SK-N-SH (cell line): ENCODE measurements around the gene HYAL2. TPM values are rescaled to one million over a fixed set of nuclear protein-coding genes. Genes with fewer than 3 reads are reported as not detected.

Source experiments
- CTCF ChIA-PET: fragments of 300-600, 350-600 bp; formaldehyde crosslinking; extraction: SDS; loops from one replicate; lab custom pipeline; 2021; lab: Yijun Ruan, JAX
- POLR2A ChIA-PET: fragments of 350-600 bp; sonication (Branson Sonifier 250); formaldehyde crosslinking; extraction: SDS; loops from one replicate; lab custom pipeline; 2020; ENCODE audit warnings: antibody characterized with exemption, inconsistent platforms; lab: Yijun Ruan, JAX
- DNase-seq: peaks from one replicate; pipeline ENCODE4 v3.0.0; 2012
- H2AFZ ChIP-seq: fragments of 200-600 bp; sonication (generic); 2 replicates; pipeline ENCODE4 v1.8.1; 2016; ENCODE audit warnings: antibody characterized with exemption, mild to moderate bottlenecking, low read depth
- H3F3A ChIP-seq: fragments of 200-600 bp; sonication (generic); replicated peaks from 2 replicates; pipeline ENCODE3; 2016; ENCODE audit warnings: antibody characterized with exemption, mild to moderate bottlenecking; ENCODE audit not compliant: insufficient read depth
- H3K27ac ChIP-seq, 2 experiments: fragments of 200-500 bp in 1 of 2; fragments of 200-600 bp in 1 of 2; sonication (Bioruptor generic) in 1 of 2; sonication (generic), shearing (Covaris generic) in 1 of 2; 2 replicates each; pipeline versions ENCODE4 v1.5.1 to v1.6.1; 2014 to 2016; ENCODE audit warnings: low read depth in 2 of 2, inconsistent platforms in 1 of 2, low read length in 1 of 2, mild to moderate bottlenecking in 1 of 2, mixed read lengths in 1 of 2
- H3K27me3 ChIP-seq: fragments of 200-600 bp; sonication (generic), shearing (Covaris generic); 2 replicates; pipeline ENCODE4 v1.6.1; 2016; ENCODE audit warnings: mixed run types; ENCODE audit not compliant: insufficient read depth
- H3K36me3 ChIP-seq, 2 experiments: fragments of 200-500 bp in 1 of 2; fragments of 200-600 bp in 1 of 2; sonication (Bioruptor generic) in 1 of 2; sonication (generic) in 1 of 2; replicated peaks in 1 of 2; 2 replicates each; pipeline versions ENCODE3 to v1.5.1; 2014 to 2016; ENCODE audit warnings: low read length in 1 of 2, mild to moderate bottlenecking in 1 of 2; ENCODE audit not compliant: insufficient read depth in 2 of 2, control insufficient read depth in 1 of 2
- H3K4me1 ChIP-seq, 2 experiments: fragments of 200-500 bp in 1 of 2; fragments of 200-600 bp in 1 of 2; sonication (Bioruptor generic) in 1 of 2; sonication (generic), shearing (Covaris generic) in 1 of 2; 2 replicates each; pipeline versions ENCODE4 v1.5.1 to v1.6.1; 2014 to 2016; ENCODE audit warnings: low read depth in 1 of 2, low read length in 1 of 2, mixed run types in 1 of 2; ENCODE audit not compliant: insufficient read depth in 2 of 2, control insufficient read depth in 1 of 2
- H3K4me2 ChIP-seq: fragments of 200-600 bp; sonication (generic), shearing (Covaris generic); 2 replicates; pipeline ENCODE4 v1.6.1; 2017; ENCODE audit warnings: mixed run types
- H3K4me3 ChIP-seq, 2 experiments: fragments of 200-500 bp in 1 of 2; fragments of 200-600 bp in 1 of 2; sonication (Bioruptor generic) in 1 of 2; sonication (generic), shearing (Covaris generic) in 1 of 2; 2 replicates each; pipeline versions ENCODE4 v1.5.1 to v1.8.1; 2014 to 2016; ENCODE audit warnings: low read depth in 2 of 2, inconsistent platforms in 1 of 2, low read length in 1 of 2, mild to moderate bottlenecking in 1 of 2, mixed read lengths in 1 of 2, moderate library complexity in 1 of 2
- H3K79me2 ChIP-seq: fragments of 200-600 bp; sonication (generic); 2 replicates; pipeline ENCODE4 v1.8.1; 2017; ENCODE audit warnings: mild to moderate bottlenecking; ENCODE audit not compliant: insufficient read depth
- H3K9ac ChIP-seq: fragments of 200-600 bp; sonication (generic); 2 replicates; pipeline ENCODE4 v1.6.1; 2017; ENCODE audit warnings: mixed run types
- H3K9me2 ChIP-seq: fragments of 200-600 bp; sonication (generic); 2 replicates; pipeline ENCODE4 v1.6.1; 2017; ENCODE audit warnings: mixed run types
- H3K9me3 ChIP-seq: fragments of 200-600 bp; sonication (generic); 2 replicates; pipeline ENCODE4 v1.6.1; 2017; ENCODE audit warnings: mixed run types, mild to moderate bottlenecking, moderate library complexity
- H4K20me1 ChIP-seq: fragments of 200-600 bp; sonication (generic); 2 replicates; pipeline ENCODE4 v1.6.1; 2017; ENCODE audit warnings: mild to moderate bottlenecking, mixed run types; ENCODE audit not compliant: insufficient read depth
- CHD2 ChIP-seq: fragments of 150-350 bp; IDR thresholded peaks from 2 replicates; pipeline ENCODE4 v1.6.1; 2018; ENCODE audit warnings: low read length; ENCODE audit not compliant: partially characterized antibody
- EP300 ChIP-seq, 2 experiments: IDR thresholded peaks; 2 replicates each; pipeline versions ENCODE4 v1.4.0 to v1.6.1; 2012; ENCODE audit warnings: borderline replicate concordance in 1 of 2, low read depth in 1 of 2, low read length in 1 of 2
- FOXM1 ChIP-seq: IDR thresholded peaks from 2 replicates; pipeline ENCODE4 v1.4.0; 2012; ENCODE audit warnings: low read depth, mild to moderate bottlenecking
- GABPA ChIP-seq: IDR thresholded peaks from 2 replicates; pipeline ENCODE4 v1.4.0; 2012; ENCODE audit warnings: low read depth, mild to moderate bottlenecking
- GATA2 ChIP-seq: sonication (generic); formaldehyde crosslinking; IDR thresholded peaks from 2 replicates; pipeline ENCODE4 v1.5.0; 2020; ENCODE audit warnings: mild to moderate bottlenecking, missing genetic modification reagents
- NRF1 ChIP-seq: IDR thresholded peaks from 2 replicates; pipeline ENCODE4 v1.6.1; 2012; ENCODE audit warnings: low read depth, mild to moderate bottlenecking, low read length
- PBX3 ChIP-seq: IDR thresholded peaks from 2 replicates; pipeline ENCODE4; 2012
- RAD21 ChIP-seq: IDR thresholded peaks from 2 replicates; pipeline ENCODE4 v1.6.1; 2012; ENCODE audit warnings: mild to moderate bottlenecking, low read length
- RCOR1 ChIP-seq: fragments of 150-350 bp; IDR thresholded peaks from 2 replicates; pipeline ENCODE4 v1.6.1; 2017; ENCODE audit warnings: antibody characterized with exemption, low read length
- REST ChIP-seq: IDR thresholded peaks from 2 replicates; pipeline ENCODE4 v1.6.1; 2012; ENCODE audit warnings: mild to moderate bottlenecking, low read depth, low read length, moderate library complexity
- RFX5 ChIP-seq: IDR thresholded peaks from 2 replicates; pipeline ENCODE4 v1.6.1; 2012; ENCODE audit warnings: mild to moderate bottlenecking, improper control_type of control experiment, low read length
- SIN3A ChIP-seq: IDR thresholded peaks from 2 replicates; pipeline ENCODE4 v1.6.1; 2012; ENCODE audit warnings: low read depth, mild to moderate bottlenecking, low read length, moderate library complexity, borderline replicate concordance
- SMC3 ChIP-seq: IDR thresholded peaks from 2 replicates; pipeline ENCODE4 v1.6.1; 2012; ENCODE audit warnings: low read depth, low read length, improper control_type of control experiment
- WGBS: methylation state at CpG from one replicate; pipeline ENCODE4 v1.1.6; 2017; ENCODE audit warnings: low lambda C conversion rate; 5-methylcytosine and 5-hydroxymethylcytosine counted together
- polyA plus RNA-seq, 3 experiments: library from polyadenylated mRNA; depleted of rRNA; stranded (reverse); fragments of >200 nt; gene quantifications; 2 replicates each; pipeline ENCODE4 v1.2.3, GENCODE V29; 2012
- TF ChIP-seq, protein P1 (sequence below): fragments of 150-350 bp; IDR thresholded peaks from 2 replicates; pipeline ENCODE4 v1.6.1; 2017; ENCODE audit warnings: antibody characterized with exemption, low read length, low read depth, borderline replicate concordance
- TF ChIP-seq, protein P2 (sequence below): IDR thresholded peaks from 2 replicates; pipeline ENCODE4 v1.4.0; 2012; ENCODE audit warnings: low read depth, borderline replicate concordance
- TF ChIP-seq, protein P3 (sequence below): IDR thresholded peaks from 2 replicates; pipeline ENCODE4 v1.4.0; 2012; ENCODE audit warnings: low read depth

Gene HYAL2
- polyA plus RNA-seq, 1 of the 3 experiments (the other 2 are of a cell fraction), result 135 TPM

DNA sequence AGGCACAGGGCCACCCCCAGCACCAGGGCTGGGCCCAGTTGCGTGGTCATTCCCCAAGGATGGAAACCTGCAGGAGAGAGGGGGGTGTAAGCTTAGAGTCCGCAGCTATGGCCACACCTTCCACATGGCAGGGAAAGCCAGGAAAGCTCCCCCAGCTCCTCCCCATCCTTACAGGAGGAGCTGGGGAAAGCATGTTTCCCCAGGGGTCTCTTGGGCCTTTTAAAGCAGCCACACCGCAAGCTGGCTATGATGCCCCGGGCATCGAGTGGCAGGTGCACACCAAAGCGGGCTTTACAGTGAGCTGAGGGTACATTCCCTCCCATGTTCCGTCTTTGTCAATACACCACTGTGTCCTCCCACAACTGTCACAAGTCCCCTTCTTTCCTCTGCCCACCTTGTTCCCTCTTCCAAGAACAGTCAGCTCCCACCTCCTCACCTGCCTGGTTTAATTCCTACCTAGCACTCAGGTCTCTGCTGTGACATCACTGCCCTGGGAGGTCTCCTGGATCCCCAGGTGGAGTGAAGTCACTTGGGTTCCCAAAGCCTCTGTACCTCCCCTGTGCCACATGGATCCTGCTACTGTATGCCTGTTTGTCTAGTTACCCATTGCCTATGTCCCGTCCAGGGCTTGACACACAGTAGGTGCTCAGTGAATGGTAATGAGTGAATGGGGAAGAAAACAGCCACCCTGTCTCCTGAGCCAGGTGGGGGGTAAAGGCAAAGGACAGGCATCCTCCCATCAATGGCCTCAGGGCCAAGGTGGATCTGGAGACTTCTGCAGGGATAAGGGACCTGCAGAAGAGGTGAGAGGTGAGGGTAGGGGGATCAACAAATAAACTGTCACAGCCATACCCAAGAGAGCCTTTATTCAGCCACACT lies 26.8 kb downstream of the HYAL2 start (continued):
- TF ChIP-seq, protein P1, sequence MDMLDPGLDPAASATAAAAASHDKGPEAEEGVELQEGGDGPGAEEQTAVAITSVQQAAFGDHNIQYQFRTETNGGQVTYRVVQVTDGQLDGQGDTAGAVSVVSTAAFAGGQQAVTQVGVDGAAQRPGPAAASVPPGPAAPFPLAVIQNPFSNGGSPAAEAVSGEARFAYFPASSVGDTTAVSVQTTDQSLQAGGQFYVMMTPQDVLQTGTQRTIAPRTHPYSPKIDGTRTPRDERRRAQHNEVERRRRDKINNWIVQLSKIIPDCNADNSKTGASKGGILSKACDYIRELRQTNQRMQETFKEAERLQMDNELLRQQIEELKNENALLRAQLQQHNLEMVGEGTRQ, result no peak
- no peak for TF ChIP-seq GATA2
- TF ChIP-seq, protein P2, sequence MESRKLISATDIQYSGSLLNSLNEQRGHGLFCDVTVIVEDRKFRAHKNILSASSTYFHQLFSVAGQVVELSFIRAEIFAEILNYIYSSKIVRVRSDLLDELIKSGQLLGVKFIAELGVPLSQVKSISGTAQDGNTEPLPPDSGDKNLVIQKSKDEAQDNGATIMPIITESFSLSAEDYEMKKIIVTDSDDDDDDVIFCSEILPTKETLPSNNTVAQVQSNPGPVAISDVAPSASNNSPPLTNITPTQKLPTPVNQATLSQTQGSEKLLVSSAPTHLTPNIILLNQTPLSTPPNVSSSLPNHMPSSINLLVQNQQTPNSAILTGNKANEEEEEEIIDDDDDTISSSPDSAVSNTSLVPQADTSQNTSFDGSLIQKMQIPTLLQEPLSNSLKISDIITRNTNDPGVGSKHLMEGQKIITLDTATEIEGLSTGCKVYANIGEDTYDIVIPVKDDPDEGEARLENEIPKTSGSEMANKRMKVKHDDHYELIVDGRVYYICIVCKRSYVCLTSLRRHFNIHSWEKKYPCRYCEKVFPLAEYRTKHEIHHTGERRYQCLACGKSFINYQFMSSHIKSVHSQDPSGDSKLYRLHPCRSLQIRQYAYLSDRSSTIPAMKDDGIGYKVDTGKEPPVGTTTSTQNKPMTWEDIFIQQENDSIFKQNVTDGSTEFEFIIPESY, result no peak
- no peak for TF ChIP-seq SIN3A
- TF ChIP-seq PBX3, result no peak

GRCh38 chr3:50294492-50295403 lies 27.8 kb downstream of the HYAL2 start:
- Histone ChIP-seq H3K4me3 (no peak overlapping the region), H3K4me1 (peaks cover 9 to 26% of the 10 kb centered on the region in 2 experiments; a peak in 2 of 4 replicates), H3K4me2 (no peak overlapping the region), H3K79me2 (peaks cover 28% of the 10 kb centered on the region), H3K36me3 (peaks cover 0 to 10% of the 10 kb centered on the region in 2 experiments), H3K9me3 (no peaks in the 10 kb centered on the region), H3K27me3 (no peaks in the 10 kb centered on the region), H4K20me1 (no peaks in the 10 kb centered on the region), H3F3A (no peaks in the 10 kb centered on the region), H2AFZ (no peak overlapping the region), H3K9me2 (no peaks in the 10 kb centered on the region), H3K9ac (no peak overlapping the region), H3K27ac (no peak overlapping the region)
- ChIA-PET POLR2A (interaction anchor here (0.6 kb wide), 1 partner anchor 30 kb away, joined by 3 read pairs; no protein-coding TSS in a partner anchor), CTCF (interaction anchor here (0.7 to 1.5 kb wide), 6 partner anchors 20 to 319 kb away, joined by 3 to 5 read pairs (median 4); no protein-coding TSS in a partner anchor)
- WGBS, result 91% methylated on average over 7 of the region's 22 CpGs
- no peak for DNase-seq
- TF ChIP-seq, protein P3, sequence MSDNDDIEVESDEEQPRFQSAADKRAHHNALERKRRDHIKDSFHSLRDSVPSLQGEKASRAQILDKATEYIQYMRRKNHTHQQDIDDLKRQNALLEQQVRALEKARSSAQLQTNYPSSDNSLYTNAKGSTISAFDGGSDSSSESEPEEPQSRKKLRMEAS, result no peak
- TF ChIP-seq GABPA, result no peak
- TF ChIP-seq EP300 (IDR thresholded peaks at IDR 0.05; ENCODE audit: borderline replicate concordance in 1 of 2, low read depth in 1 of 2, low read length in 1 of 2), result no peak
- no peak for TF ChIP-seq REST
- no peak for TF ChIP-seq GATA2
- no peak for TF ChIP-seq RFX5
- no peak for TF ChIP-seq FOXM1
- no peak for TF ChIP-seq SMC3
- no peak for TF ChIP-seq PBX3
- no peak for TF ChIP-seq RAD21
- TF ChIP-seq NRF1, result no peak
- no peak for TF ChIP-seq CHD2
- TF ChIP-seq RCOR1, result no peak
- no peak for TF ChIP-seq SIN3A
